ENCODE results near the gene HS1BP3. TPM values are rescaled to one million over a fixed set of nuclear protein-coding genes. Genes with fewer than 3 reads are reported as not detected.

HS1BP3 gene
- polyA plus RNA-seq, 1 experiment, result 14.2 TPM

GRCh38 chr2:20630967-20631366 is 19.9 kb downstream of the HS1BP3 start:
- POLR2A ChIA-PET, result interaction anchor here (1.4 kb wide), 1 partner anchor 184 kb away, joined by 4 read pairs; the partner anchor contains the start of gene RHOB
- DNase-seq (ENCODE audit: low read depth, low spot score), result no peak
- H3K27me3 ChIP-seq (ENCODE audit: control insufficient read depth, insufficient read depth, low read length), result no peaks in the 10 kb centered on the region
- no peaks in the 10 kb centered on the region; the same call in 1 of the 2 replicates for H3K9me3 ChIP-seq (ENCODE audit: control insufficient read depth, insufficient read depth, low read length)
- no peak overlapping the region for H3K27ac ChIP-seq (ENCODE audit: low read depth, low read length)
- no peak overlapping the region for H3K4me3 ChIP-seq (ENCODE audit: low read depth, low read length)
- no peak for TF ChIP-seq CTCF (IDR thresholded peaks at IDR 0.05; ENCODE audit: low read depth, low read length)
- CTCF ChIA-PET, result interaction anchor here (1.6 to 2.3 kb wide), 2 partner anchors 12 to 187 kb away, joined by 8 read pairs; no protein-coding TSS in a partner anchor

GRCh38 chr2:20629581-20630171 is 21.2 kb downstream of the HS1BP3 start:
- no peak overlapping the region for H3K4me3 ChIP-seq (ENCODE audit: low read depth, low read length)
- TF ChIP-seq CTCF (IDR thresholded peaks at IDR 0.05; ENCODE audit: low read depth, low read length), result no peak
- no peaks in the 10 kb centered on the region; the same call in 1 of the 2 replicates for H3K9me3 ChIP-seq (ENCODE audit: control insufficient read depth, insufficient read depth, low read length)
- no peak for DNase-seq (ENCODE audit: low read depth, low spot score)
- H3K27ac ChIP-seq (ENCODE audit: low read depth, low read length), result no peak overlapping the region
- CTCF ChIA-PET, result interaction anchor here (0.7 to 1.2 kb wide), 4 partner anchors 11 to 219 kb away, joined by 3 to 5 read pairs (median 4); no protein-coding TSS in a partner anchor
- no peaks in the 10 kb centered on the region for H3K27me3 ChIP-seq (ENCODE audit: control insufficient read depth, insufficient read depth, low read length)
- POLR2A ChIA-PET, result interaction anchor here (2.4 kb wide), 1 partner anchor 183 kb away, joined by 8 read pairs; the partner anchor contains the start of gene RHOB

GRCh38 chr2:20629181-20629580 is 21.7 kb downstream of the HS1BP3 start:
- DNase-seq (ENCODE audit: low read depth, low spot score), result no peak
- Histone ChIP-seq H3K27ac (ENCODE audit: low read depth, low read length) (no peak overlapping the region), H3K9me3 (ENCODE audit: control insufficient read depth, insufficient read depth, low read length) (no peaks in the 10 kb centered on the region; the same call in 1 of the 2 replicates), H3K27me3 (ENCODE audit: control insufficient read depth, insufficient read depth, low read length) (no peaks in the 10 kb centered on the region), H3K4me3 (ENCODE audit: low read depth, low read length) (no peak overlapping the region)
- ChIA-PET CTCF (interaction anchor here (0.7 to 1.2 kb wide), 3 partner anchors 11 to 218 kb away, joined by 3 to 5 read pairs (median 4); no protein-coding TSS in a partner anchor), POLR2A (interaction anchor here (2.4 kb wide), 1 partner anchor 182 kb away, joined by 8 read pairs; the partner anchor contains the start of gene RHOB)
- no peak for TF ChIP-seq CTCF (IDR thresholded peaks at IDR 0.05; ENCODE audit: low read depth, low read length)

GRCh38 chr2:20627712-20628380 is 23.1 kb downstream of the HS1BP3 start:
- ChIA-PET POLR2A (interaction anchor here (2.4 kb wide), 1 partner anchor 181 kb away, joined by 8 read pairs; the partner anchor contains the start of gene RHOB), CTCF (interaction anchor here (0.7 kb wide), 1 partner anchor 217 kb away, joined by 3 read pairs; no protein-coding TSS in a partner anchor)
- Histone ChIP-seq H3K27ac (ENCODE audit: low read depth, low read length) (no peak overlapping the region), H3K27me3 (ENCODE audit: control insufficient read depth, insufficient read depth, low read length) (no peaks in the 10 kb centered on the region), H3K4me3 (ENCODE audit: low read depth, low read length) (no peak overlapping the region), H3K9me3 (ENCODE audit: control insufficient read depth, insufficient read depth, low read length) (no peaks in the 10 kb centered on the region)
- no peak for DNase-seq (ENCODE audit: low read depth, low spot score)
- no peak for TF ChIP-seq CTCF (IDR thresholded peaks at IDR 0.05; ENCODE audit: low read depth, low read length)
